Adrenal gland (tissue), 12 donors: ENCODE data around the gene ZKSCAN5. TPM values are rescaled to one million over a fixed set of nuclear protein-coding genes. Genes with fewer than 3 reads are reported as not detected.
"Not testable (repeated sequence)": the region's sequence is repeated elsewhere in the genome, so short reads cannot be mapped to it uniquely, and the experiment has no call there.

Experiments used
- DNase-seq, 7 donors: peaks; one replicate each; pipeline ENCODE4 v3.0.0-alpha.2; 2019 to 2020
- H3K27ac ChIP-seq, 5 donors: fragments of 200-600 bp; sonication (generic) in 4 of 5; 1 replicate in 3 of 5; 2 replicates in 2 of 5; pipeline versions ENCODE4 v1.5.1 to v1.8.0; 2016 to 2020; ENCODE audit warnings: mild to moderate bottlenecking in 1 of 5
- H3K27me3 ChIP-seq: fragments of 200-600 bp; 2 replicates; pipeline ENCODE4 v1.8.0; 2021
- H3K36me3 ChIP-seq, 2 donors: fragments of 200-600 bp; replicated peaks in 1 of 2; 1 replicate in 1 of 2; 2 replicates in 1 of 2; pipeline versions ENCODE4 v1.5.1 to v1.8.0; 2018 to 2022
- H3K4me1 ChIP-seq, 2 donors: fragments of 200-600 bp; replicated peaks in 1 of 2; 1 replicate in 1 of 2; 2 replicates in 1 of 2; pipeline versions ENCODE4 v1.5.1 to v1.8.0; 2018 to 2021
- H3K4me3 ChIP-seq, 4 donors: fragments of 200-600 bp; sonication (generic) in 3 of 4; one replicate each; pipeline ENCODE4 v1.5.1; 2016 to 2018
- H3K9me3 ChIP-seq, 3 donors: fragments of 200-600 bp; sonication (generic) in 1 of 3; replicated peaks in 1 of 3; 1 replicate in 2 of 3; 2 replicates in 1 of 3; pipeline versions ENCODE4 v1.5.1 to v1.8.0; 2016 to 2021
- CTCF ChIP-seq, 6 experiments: fragments of 450-650 bp in 4 of 6; fragments of 200-600 bp in 2 of 6; sonication (generic) in 1 of 6; IDR thresholded peaks; 1 replicate in 5 of 6; 2 replicates in 1 of 6; pipeline versions ENCODE4 v1.5.1 to v1.8.0; 2016 to 2021; ENCODE audit warnings: antibody characterized with exemption in 6 of 6, mild to moderate bottlenecking in 2 of 6, moderate library complexity in 1 of 6
- POLR2A ChIP-seq, 2 donors: fragments of 450-650 bp; IDR thresholded peaks; one replicate each; pipeline ENCODE4 v1.6.1; 2017; ENCODE audit warnings: antibody characterized with exemption in 2 of 2, mild to moderate bottlenecking in 2 of 2, moderate library complexity in 1 of 2
- WGBS, 4 donors: extraction: QIAGEN DNeasy Blood & Tissue Kit in 2 of 4; methylation state at CpG; one replicate each; pipeline versions ENCODE4 v1.1.5 to v1.1.7; 2013 to 2017; 5-methylcytosine and 5-hydroxymethylcytosine counted together
- intact Hi-C, 2 donors: fragments of 100-400 bp; cut with DNase I; formaldehyde crosslinking; loops; one replicate each; pipeline versions ENCODE4 v1.14.1 to v1.15.0; 2022 to 2023
- polyA plus RNA-seq, 3 donors: library from polyadenylated mRNA; stranded (reverse); fragments of 200-250 nt in 2 of 3; fragments of 350-450 nt in 1 of 3; fragmentation: Illumina TruSeq in 1 of 3; extraction: RNeasy Lipid Tissue Mini Kit (QIAGEN cat#74804) in 1 of 3; gene quantifications; one replicate each; pipeline ENCODE4 v1.2.3, GENCODE V29; 2013 to 2014
- total RNA-seq, 9 donors: library from RNA; depleted of rRNA in 4 of 9; stranded (reverse); fragments of >200 nt in 4 of 9; fragments of 120-200 nt in 1 of 9; fragmentation: NEBNext Ultra II Directional in 1 of 9; extraction: Animal tissue kit (Norgen Biotek cat#: 25700) in 1 of 9; gene quantifications; one replicate each; pipeline versions ENCODE4 v1.1.0 to v1.2.4, GENCODE V29; 2013 to 2023
- donor health status: healthy with polysubstance abuse.
- donor health status: Bipolar disorder and iron deficiency.
- donor health status: DM: yes; HTN: yes; CAD: no.
- donor health status: DM: no; HTN: no; CAD: no.
- donor health status: DM: no; HTN: no; CAD: no.
- donor health status: DM: yes; HTN: yes; CAD: no.

Gene ZKSCAN5
- total and polyA plus RNA-seq, 12 donors: 4.5 to 18.5 (median 8.7) TPM

GRCh38 chr7:99543081-99543671 lies 38.7 kb downstream of the ZKSCAN5 start:
- WGBS, 4 donors: 93 to 97% (median 95%) methylated on average over 9 to 34 of the region's 34 CpGs
- H3K27me3 ChIP-seq: no peaks in the 10 kb centered on the region
- no peaks in the 10 kb centered on the region for H3K4me1 ChIP-seq
- no peaks in the 10 kb centered on the region for H3K36me3 ChIP-seq
- no peak for DNase-seq
- no peak overlapping the region for H3K4me3 ChIP-seq
- TF ChIP-seq POLR2A (IDR thresholded peaks at IDR 0.05) (no peak), CTCF (IDR thresholded peaks at IDR 0.05) (no peak)
- no peak overlapping the region for H3K27ac ChIP-seq
- H3K9me3 ChIP-seq: peaks cover 0 to 19% (median 0%) of the 10 kb centered on the region in 3 donors
- intact Hi-C loops: no loop called here

DNA sequence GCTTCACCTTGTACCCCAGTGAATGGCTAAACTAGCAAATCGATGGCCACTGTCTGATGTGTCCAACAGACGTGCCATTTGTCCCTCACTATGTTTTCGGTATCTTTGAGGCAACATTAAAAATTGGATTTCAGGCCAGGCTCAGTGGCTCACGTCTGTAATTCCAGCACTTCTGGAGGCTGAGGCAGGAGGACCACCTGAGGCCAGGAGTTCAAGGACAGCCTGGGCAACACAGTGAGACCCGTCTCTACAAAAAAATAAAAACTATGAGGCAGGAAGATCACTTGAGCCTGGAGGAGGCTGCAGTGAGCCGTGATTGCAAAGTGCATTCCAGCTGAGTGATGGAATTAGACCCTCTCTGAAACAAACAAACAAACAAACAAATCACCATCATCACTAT lies 39.5 kb downstream of the ZKSCAN5 start:
- intact Hi-C loops: no loop called here
- H3K9me3 ChIP-seq: peaks cover 0 to 19% (median 0%) of the 10 kb centered on the region in 3 donors

GRCh38 chr7:99545308-99545707 lies 40.8 kb downstream of the ZKSCAN5 start:
- H3K4me1 ChIP-seq, intact Hi-C loops, H3K4me3 ChIP-seq, H3K27me3 ChIP-seq, DNase-seq, H3K27ac ChIP-seq, H3K36me3 ChIP-seq: not testable (repeated sequence)
- peaks cover 0 to 17% (median 0%) of the 10 kb centered on the region in 3 donors for H3K9me3 ChIP-seq
- 95 to 99% (median 96%) methylated on average over 5 of the region's 5 CpGs for WGBS, 4 donors

More for the DNA sequence above, 39.5 kb downstream of the ZKSCAN5 start:
- no peak for DNase-seq
- Histone ChIP-seq H3K4me1 (no peaks in the 10 kb centered on the region), H3K27ac (no peak overlapping the region), H3K27me3 (no peaks in the 10 kb centered on the region), H3K36me3 (no peaks in the 10 kb centered on the region), H3K4me3 (no peak overlapping the region)
- TF ChIP-seq CTCF (IDR thresholded peaks at IDR 0.05): no peak
- no peak for TF ChIP-seq POLR2A (IDR thresholded peaks at IDR 0.05)
- 89 to 91% (median 90%) methylated on average over 6 of the region's 6 CpGs for WGBS, 4 donors

DNA sequence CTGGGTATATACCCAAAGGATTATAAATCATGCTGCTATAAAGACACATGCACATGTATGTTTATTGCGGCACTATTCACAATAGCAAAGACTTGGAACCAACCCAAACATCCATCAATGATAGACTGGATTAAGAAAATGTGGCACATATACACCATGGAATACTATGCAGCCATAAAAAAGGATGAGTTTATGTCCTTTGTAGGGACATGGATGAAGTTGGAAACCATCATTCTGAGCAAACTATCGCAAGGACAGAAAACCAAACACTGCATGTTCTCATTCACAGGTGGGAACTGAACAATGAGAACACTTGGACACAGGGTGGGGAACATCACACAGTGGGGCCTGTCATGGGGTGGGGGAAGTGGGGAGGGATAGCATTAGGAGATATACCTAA lies 45.1 kb downstream of the ZKSCAN5 start:
- WGBS, 4 donors: 100% methylated on average over 1 of the region's 2 CpGs; no CpG with 5 or more reads in 1 of the 4 donors
- H3K27ac ChIP-seq, H3K27me3 ChIP-seq, intact Hi-C loops, H3K4me3 ChIP-seq, DNase-seq, H3K9me3 ChIP-seq, H3K36me3 ChIP-seq: not testable (repeated sequence)
- H3K4me1 ChIP-seq: peaks cover 8 to 15% of the 10 kb centered on the region in 2 donors

DNA sequence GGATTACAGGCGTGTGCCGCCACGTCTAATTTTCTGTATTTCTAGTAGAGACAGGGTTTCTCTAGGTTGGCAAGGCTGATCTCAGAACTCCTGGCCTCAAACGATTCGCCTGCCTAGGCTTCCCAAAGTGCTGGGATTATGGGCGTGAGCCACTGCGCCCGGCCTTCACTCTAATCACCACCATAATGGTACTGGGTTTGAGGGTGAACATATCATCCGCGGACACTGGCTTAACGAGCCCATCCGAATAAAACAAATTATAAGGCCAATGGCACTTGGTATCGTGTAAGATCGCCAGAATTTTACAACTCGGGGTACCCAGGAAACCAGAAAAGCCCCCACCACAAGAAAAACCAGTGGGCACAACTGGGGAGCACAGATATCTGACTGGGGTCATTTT lies 46.9 kb downstream of the ZKSCAN5 start:
- 8 to 11% (median 9%) methylated on average over 10 to 15 of the region's 15 CpGs for WGBS, 4 donors
- intact Hi-C loops: loop anchor here in 1 of 2 donors (5.0 kb wide), 1 partner anchor 54 kb away; no protein-coding TSS in a partner anchor
- Histone ChIP-seq H3K27ac (peak overlapping the region; percentile 63 to 91 (median 78)), H3K9me3 (no peaks in the 10 kb centered on the region), H3K4me3 (peak overlapping the region; percentile 57 to 94 (median 81)), H3K27me3 (no peaks in the 10 kb centered on the region), H3K36me3 (peaks cover 0 to 11% of the 10 kb centered on the region in 2 donors), H3K4me1 (peaks cover 8 to 15% of the 10 kb centered on the region in 2 donors)
- TF ChIP-seq CTCF (IDR thresholded peaks at IDR 0.05) (no peak), POLR2A (IDR thresholded peaks at IDR 0.05) (no peak)
- peak in 2 of 7 donors; percentile 14 to 22 for DNase-seq
